Putamen (tissue), 1 donor: ENCODE measurements around the gene LDLRAD4.

ENCODE experiments used
- DNase-seq: peaks from one replicate; pipeline ENCODE4 v3.0.0-alpha.2; 2016; ENCODE audit warnings: low spot score

Gene LDLRAD4

GRCh38 chr18:13202571-13202970 lies 16.0 kb upstream of the LDLRAD4 start:
- no peak for DNase-seq

DNA sequence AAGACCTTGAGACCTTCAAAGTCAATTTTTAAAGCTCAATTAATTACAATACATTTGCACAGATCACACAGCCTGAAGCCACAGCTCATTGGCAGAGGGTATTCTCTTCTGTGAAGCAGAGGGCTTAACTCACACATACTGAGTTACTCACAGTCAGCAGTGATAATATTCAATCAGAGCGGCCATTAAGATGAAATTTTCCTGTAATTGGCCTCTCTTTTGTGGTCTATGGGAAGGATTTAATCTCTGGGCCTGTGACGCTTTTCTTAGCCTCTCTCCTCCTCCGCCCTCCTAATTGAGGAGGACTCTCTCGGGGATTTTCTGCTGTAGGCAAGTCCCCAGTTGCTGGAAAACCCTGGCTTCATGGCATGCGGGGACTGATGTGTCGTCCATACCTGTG lies 12.3 kb upstream of the LDLRAD4 start:
- DNase-seq, result no peak

DNA sequence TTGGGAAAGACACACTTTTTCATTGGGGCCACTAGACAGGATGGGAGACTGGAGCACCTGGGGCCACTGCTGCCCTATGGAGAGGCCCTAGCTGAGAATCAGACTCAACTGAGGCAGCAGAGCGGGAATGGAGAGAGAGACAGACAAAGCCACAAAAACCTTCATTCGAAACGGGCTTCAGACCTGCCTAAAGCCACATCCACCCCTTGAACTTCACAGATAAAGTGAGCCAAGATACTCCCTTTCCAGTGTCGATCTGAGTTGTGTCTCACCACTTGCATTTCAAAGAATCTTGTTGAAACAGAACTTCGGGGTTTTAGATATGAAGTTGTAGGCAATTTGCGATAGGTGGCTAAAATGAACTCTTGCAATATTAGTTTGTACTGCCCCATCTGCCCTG lies 11.3 kb upstream of the LDLRAD4 start:
- DNase-seq, result no peak

GRCh38 chr18:13211534-13211933 lies 7.0 kb upstream of the LDLRAD4 start:
- DNase-seq, result no peak

- DNase-seq, result no peak
These were observed 5.3 kb upstream of the LDLRAD4 start for GRCh38 chr18:13213036-13213795.

DNA sequence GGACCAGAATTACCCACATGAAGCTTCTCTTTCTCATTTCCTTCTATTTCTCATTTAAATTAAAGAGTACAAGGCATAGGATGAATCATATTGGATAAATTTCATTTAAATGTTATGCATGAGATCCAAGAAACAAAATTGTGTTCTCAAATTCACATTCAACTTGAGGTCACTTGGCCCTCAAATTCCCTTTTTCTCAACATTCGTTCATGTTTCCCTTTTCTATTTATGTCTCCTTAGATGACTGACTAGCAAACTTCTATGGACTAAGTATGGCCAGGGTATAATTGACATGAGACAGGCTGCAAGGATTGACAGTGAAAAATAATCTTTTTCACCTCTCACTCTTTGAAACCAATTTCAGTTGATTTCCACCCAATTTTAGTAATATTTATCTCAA lies 4.0 kb upstream of the LDLRAD4 start:
- no peak for DNase-seq

DNA sequence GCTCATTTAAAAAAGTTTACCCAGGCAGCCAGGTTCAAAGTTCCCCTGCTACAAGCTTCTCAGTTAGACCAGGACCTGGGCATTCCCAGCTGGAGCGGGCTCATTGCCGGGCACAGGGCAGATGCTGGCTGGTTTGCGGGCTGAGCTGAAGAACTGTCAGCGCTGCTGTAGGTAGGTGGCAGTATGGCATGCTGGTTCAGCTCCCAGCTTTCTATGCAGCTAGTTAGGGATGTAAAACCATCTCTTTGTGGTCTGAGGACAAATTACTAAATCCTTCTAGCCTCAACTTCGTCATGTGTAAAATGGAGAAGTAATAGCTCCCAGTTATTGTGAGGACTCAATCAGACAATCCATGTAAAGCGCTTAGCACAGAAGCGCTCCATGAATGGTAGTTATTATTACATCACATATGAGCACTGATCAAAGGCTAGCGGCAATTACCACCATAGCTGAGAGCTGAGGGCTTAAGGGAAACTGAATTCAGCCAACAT lies 2.4 kb upstream of the LDLRAD4 start:
- peak; percentile 89 for DNase-seq

DNA sequence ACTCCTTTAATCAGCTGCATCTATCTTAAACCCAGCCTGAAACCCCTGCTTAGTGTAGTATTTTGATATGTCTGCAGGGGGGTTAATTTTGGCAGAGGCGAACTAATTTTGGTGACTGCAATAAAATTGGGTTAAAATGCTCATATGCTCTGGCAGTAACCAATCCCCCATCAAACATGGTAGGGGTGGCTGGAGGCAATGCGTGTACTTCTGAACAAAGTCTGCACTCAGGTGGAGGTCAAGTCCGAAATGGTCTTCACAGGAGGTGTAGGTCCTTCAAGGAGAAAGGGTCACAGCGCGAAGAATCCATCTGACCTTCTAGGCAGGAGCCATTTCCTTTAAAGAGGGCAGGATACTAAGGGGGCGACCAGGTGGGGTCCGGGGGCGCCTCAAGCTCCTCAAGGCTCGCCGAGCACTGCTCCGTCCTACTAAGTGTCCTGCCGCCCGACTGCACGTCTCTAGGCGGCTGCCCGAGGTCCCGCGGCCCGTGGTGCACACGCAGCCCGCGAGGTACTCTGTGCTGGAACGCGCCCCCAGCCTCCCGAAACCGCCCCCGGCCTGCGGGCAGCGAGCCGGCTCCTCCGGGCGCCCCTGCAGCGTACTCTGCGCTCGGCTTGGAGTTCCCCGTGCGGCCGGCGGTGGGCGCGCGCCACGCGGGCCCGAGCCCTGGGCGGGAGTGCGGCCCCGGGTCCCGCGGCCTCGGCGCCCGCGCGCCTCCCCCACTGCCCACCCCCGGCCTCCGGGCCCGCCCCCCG lies 1.7 kb upstream of the LDLRAD4 start:
- peak; percentile 58 for DNase-seq

DNA sequence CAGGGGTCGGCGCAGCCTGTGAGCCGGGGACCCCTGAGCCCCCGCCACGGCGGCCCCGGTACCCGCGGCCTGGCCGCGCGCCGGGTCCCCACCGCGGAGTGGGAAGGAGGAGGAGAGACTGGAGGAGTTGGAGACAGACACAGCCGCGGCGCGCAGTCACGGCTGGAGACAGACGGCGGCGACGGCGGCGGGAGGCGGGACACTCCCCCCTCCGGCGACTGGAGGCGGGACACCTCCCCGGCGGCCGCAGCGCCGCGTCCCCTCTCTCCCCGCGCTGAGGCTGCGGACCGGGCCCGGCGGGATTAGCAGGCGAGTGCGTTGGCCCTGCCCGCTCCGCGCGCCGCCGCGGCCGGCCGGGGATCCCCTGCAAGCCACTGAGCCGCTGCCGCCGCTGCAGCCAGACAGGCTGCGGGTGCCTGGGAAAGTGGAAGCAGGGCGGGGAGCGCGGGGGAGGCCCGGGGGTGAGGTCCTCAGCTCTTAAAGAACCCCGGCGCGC lies 1.0 kb upstream of the LDLRAD4 start:
- peak; percentile 62 for DNase-seq

GRCh38 chr18:13217971-13218367 lies 591 bp upstream of the LDLRAD4 start:
- DNase-seq, result no peak

DNA sequence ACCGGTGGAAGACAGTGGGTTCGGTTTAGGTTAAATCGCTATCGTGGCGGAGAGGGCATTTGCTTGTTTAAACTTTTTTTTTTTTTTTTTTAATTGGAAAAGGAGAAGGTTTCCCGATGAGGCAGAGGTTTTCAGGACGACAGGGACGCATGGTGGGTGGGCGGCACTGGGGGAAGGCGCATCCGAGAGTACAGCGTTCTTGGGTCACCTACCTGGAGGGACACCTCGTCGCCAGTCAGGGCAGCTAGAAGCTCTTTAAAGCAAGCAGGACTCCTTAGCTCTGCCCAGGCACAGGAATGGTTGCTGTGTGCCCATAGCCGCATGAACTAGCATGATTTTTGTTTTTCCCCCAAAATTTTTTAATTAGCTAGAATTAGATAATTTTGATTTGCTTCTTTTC lies 437 bp downstream of the LDLRAD4 start:
- no peak for DNase-seq

DNA sequence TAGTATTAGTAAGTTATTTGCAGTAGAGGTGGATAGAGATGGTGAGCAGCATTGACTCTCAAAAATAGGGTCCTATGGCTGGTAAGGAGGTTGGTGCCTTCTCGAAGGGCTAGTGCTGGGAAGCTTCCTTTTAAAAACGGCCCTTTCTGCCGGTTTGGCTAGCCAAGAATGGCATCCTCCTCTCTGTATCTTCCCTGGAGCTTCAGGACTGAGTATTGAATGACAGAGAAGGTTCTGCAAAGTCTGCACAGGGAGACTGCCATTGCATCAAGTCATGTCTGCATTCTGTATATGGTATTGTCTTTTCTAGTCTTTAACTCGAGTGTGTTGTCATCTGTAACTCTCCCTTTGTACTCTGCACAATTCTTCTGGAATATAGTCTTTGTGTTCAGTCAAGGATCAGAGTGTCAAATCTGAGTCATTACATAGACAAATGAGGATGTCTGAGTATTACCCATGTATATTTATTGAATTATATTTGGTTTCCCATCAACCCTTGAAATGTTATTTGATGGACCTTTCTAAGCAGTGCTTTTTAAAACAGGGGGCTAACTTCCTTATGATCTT lies 1.1 kb downstream of the LDLRAD4 start:
- no peak for DNase-seq

DNA sequence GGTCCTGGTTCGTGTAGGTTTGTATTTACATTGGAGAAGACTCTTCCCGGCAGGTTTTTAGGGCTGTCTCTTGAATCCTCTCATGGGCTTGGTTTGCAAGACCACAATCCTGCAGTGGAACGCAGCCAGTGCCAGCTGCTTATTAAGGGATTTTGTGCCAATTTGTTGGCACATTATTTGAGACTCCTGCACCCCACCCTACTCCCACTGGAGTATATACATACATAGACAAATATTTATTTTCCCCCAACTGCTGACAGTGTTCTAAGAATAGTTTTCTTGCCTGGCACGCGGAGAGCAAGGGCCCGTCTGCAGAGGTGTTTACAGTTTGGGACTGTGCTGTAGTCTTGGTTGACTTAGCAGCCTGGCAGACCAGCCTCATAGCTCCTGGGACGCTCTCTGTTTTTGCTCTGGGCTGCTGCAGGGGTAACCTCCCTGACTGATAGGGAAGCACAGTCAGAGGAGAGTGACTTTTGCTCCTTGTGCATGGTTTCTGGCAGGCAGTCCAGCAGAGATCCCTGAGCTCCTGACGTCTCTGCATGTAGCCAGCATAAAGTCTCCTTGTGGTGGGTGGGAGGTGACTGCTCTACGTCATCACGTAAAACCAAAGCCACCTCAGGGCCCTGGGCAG lies 1.9 kb downstream of the LDLRAD4 start:
- no peak for DNase-seq

GRCh38 chr18:13221869-13222855 lies 3.6 kb downstream of the LDLRAD4 start:
- DNase-seq, result no peak

- no peak for DNase-seq
These were observed 4.3 kb downstream of the LDLRAD4 start for GRCh38 chr18:13222856-13223281.

GRCh38 chr18:13223311-13224143 lies 5.0 kb downstream of the LDLRAD4 start:
- DNase-seq, result no peak

- DNase-seq, result no peak
These were observed 6.7 kb downstream of the LDLRAD4 start for GRCh38 chr18:13225261-13225660.

- DNase-seq, result no peak
These were observed 8.1 kb downstream of the LDLRAD4 start for GRCh38 chr18:13226533-13227144.

DNA sequence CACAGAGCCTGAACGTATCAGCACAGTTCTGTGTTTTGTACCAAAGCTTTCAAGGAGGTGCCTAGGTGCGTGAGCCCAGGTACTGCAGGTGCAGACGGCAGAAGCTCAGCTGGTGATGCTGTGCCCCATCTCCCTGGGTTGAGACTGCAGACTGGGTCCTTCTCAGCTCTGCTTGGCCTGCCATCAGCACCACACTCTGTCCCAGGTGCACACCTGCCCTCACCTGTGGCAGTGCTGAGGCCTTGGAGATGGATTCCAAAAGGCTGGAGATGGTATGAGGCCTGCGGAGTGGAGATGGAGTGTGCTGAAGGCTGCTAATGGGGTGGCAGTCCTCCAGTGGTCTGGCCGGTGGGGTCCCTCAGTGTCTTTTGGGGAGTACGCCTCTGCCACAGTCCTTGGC lies 9.3 kb downstream of the LDLRAD4 start:
- DNase-seq, result no peak
